Natural killer cell treated with Interleukin-12 subunit alpha and Interleukin-12 subunit beta and Interleukin-15 and Interleukin-18, amount 100 ng/mL, for 72 hours (primary cell): ENCODE measurements around the gene SYNGR3. TPM values are rescaled to one million over a fixed set of nuclear protein-coding genes. Genes with fewer than 3 reads are reported as not detected.
A peak's percentile ranks its signal among the peaks of the same experiment; 100 is the strongest.
"Not testable (repeated sequence)": the region's sequence is repeated elsewhere in the genome, so short reads cannot be mapped to it uniquely, and the experiment has no call there.

Source experiments
- ATAC-seq, 2 donors: fragments of 150-1000 bp; cut with Tn5 transposase in 1 of 2; sonication (Bioruptor Pico), chemical (Tn5 transposase) in 1 of 2; 2 replicates each; pipeline ENCODE4 v1.10.0; 2021
- DNase-seq: peaks from one replicate; pipeline ENCODE4 v3.0.0; 2022; ENCODE audit warnings: low spot score
- H3K27ac Mint-ChIP-seq, 2 donors: 1 replicate in 1 of 2; 2 replicates in 1 of 2; pipeline ENCODE4 v1.8.0; 2022; ENCODE audit warnings: mixed read lengths in 2 of 2, mild to moderate bottlenecking in 1 of 2, moderate library complexity in 1 of 2
- H3K27me3 Mint-ChIP-seq, 2 donors: 1 replicate in 1 of 2; 2 replicates in 1 of 2; pipeline ENCODE4 v1.8.0; 2022; ENCODE audit warnings: mixed read lengths in 2 of 2
- H3K36me3 Mint-ChIP-seq: one replicate; pipeline ENCODE4 v1.8.0; 2022; ENCODE audit warnings: mixed read lengths
- H3K4me1 Mint-ChIP-seq, 2 donors: 1 replicate in 1 of 2; 2 replicates in 1 of 2; pipeline ENCODE4 v1.8.0; 2022; ENCODE audit warnings: low read depth in 2 of 2, mixed read lengths in 2 of 2, mild to moderate bottlenecking in 1 of 2
- H3K4me3 Mint-ChIP-seq: one replicate; pipeline ENCODE4 v1.8.0; 2022; ENCODE audit warnings: mixed read lengths
- H3K9me3 Mint-ChIP-seq: 2 replicates; pipeline ENCODE4 v1.8.0; 2022; ENCODE audit warnings: mixed read lengths
- total RNA-seq, 2 donors: library from RNA; stranded (reverse); gene quantifications; one replicate each; pipeline ENCODE4 v1.2.3, GENCODE V29; 2022

The SYNGR3 gene
- total RNA-seq, 2 donors from 2014 or later = 21.3 to 43.6 TPM

DNA sequence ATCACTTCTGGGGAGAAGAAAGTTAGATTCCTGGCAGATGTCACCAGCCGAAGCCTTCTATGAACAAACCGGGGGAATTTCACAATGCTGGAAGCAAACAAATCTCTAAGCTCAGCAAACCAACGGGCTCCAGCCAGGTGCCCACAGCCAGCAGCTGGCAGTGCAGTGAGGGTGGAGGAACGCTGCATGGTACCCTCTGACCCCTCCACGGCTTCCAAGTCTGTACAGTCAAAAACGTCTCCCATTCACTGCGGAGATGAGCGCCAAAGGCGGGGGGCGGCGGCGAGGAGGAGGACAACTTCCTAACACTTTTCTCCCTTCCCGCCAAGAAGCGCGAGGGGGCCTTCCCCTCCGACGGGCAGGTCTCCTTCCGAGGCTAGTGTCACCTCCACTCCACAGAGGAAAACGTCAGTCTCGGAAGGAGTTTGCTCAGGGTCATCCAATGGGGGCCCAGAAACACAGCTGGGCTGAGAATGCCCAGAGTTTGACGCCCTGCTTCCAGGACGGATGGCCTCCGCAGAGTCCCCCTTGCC lies 18.9 kb downstream of the SYNGR3 start:
- no peaks in the 10 kb centered on the region for H3K36me3 Mint-ChIP-seq
- H3K4me3 Mint-ChIP-seq = peak overlapping the region; percentile 95
- DNase-seq (no peak), ATAC-seq (peak in 1 of 2 donors; percentile 6)
- peak overlapping the region; percentile 81 to 86 for H3K27ac Mint-ChIP-seq
- no peaks in the 10 kb centered on the region for H3K27me3 Mint-ChIP-seq
- no peaks in the 10 kb centered on the region for H3K9me3 Mint-ChIP-seq
- H3K4me1 Mint-ChIP-seq = peaks cover 30 to 37% of the 10 kb centered on the region in 2 donors

DNA sequence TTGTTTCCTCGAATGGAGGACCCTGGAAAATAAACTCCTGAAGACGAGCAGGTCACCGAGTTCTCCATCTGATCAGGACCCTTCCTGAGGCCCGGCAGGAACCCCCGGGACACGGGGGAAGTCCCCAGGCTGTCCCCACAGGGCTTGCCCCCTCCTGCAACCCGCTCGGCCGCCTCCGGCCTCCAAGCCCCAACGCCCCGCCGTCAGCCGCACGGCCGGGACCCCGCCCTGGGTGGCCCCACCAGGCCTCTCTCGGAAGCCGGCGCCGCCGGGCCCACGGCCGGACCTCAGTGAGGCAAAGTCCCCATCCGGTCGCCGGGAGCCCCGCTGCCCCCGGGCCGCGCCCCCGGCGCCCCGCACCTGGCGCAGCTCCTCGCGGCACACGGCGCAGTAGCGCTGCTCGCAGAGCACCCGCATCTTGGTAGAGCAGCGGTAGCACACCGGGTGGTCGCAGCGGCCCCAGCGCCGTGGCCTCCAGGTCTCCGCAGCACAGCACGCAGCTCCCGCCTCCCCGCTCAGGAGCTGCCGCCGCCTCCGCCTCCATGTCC lies 19.5 kb downstream of the SYNGR3 start:
- Mint-ChIP-seq H3K9me3 (no peaks in the 10 kb centered on the region), H3K27me3 (no peaks in the 10 kb centered on the region), H3K27ac (peak overlapping the region; percentile 81 to 86), H3K36me3 (no peaks in the 10 kb centered on the region), H3K4me3 (peak overlapping the region; percentile 95), H3K4me1 (peaks cover 30 to 37% of the 10 kb centered on the region in 2 donors)
- ATAC-seq (peak; percentile 47 to 53), DNase-seq (no peak)

- Mint-ChIP-seq H3K36me3 (no peaks in the 10 kb centered on the region), H3K4me3 (peak within 1 kb of the TSS; percentile 97), H3K4me1 (peaks cover 28 to 37% of the 10 kb centered on the region in 2 donors), H3K27ac (peak within 1 kb of the TSS; percentile 96), H3K9me3 (no peaks in the 10 kb centered on the region), H3K27me3 (no peaks in the 10 kb centered on the region)
- ATAC-seq (peak; percentile 97 to 99), DNase-seq (peak; percentile 89)
Measured at GRCh38 chr16:2009791-2010510, 20.2 kb downstream of the SYNGR3 start, which contains the start of gene ZNF598. Gene ZNF598, minus strand, starts transcription at chr16:2009821.

GRCh38 chr16:2011726-2012125 lies 22.0 kb downstream of the SYNGR3 start:
- DNase-seq, H3K36me3 Mint-ChIP-seq, ATAC-seq, H3K9me3 Mint-ChIP-seq, H3K27me3 Mint-ChIP-seq, H3K4me3 Mint-ChIP-seq, H3K27ac Mint-ChIP-seq: not testable (repeated sequence)
- H3K4me1 Mint-ChIP-seq = peaks cover 20 to 27% of the 10 kb centered on the region in 2 donors

- no peak overlapping the region for H3K27ac Mint-ChIP-seq
- H3K4me3 Mint-ChIP-seq = no peak overlapping the region
- H3K27me3 Mint-ChIP-seq = peaks cover 0 to 2% of the 10 kb centered on the region in 2 donors
- H3K9me3 Mint-ChIP-seq = no peaks in the 10 kb centered on the region
- H3K36me3 Mint-ChIP-seq = no peaks in the 10 kb centered on the region
- DNase-seq (no peak), ATAC-seq (no peak)
- peaks cover 7 to 13% of the 10 kb centered on the region in 2 donors for H3K4me1 Mint-ChIP-seq
Measured at GRCh38 chr16:2013527-2013926, 23.8 kb downstream of the SYNGR3 start.

- Mint-ChIP-seq H3K27ac (no peak overlapping the region), H3K27me3 (peaks cover 0 to 5% of the 10 kb centered on the region in 2 donors), H3K9me3 (no peaks in the 10 kb centered on the region), H3K36me3 (no peaks in the 10 kb centered on the region), H3K4me3 (no peak overlapping the region), H3K4me1 (peaks cover 1 to 3% of the 10 kb centered on the region in 2 donors)
- DNase-seq (no peak), ATAC-seq (no peak)
Measured at GRCh38 chr16:2015117-2015946, 25.6 kb downstream of the SYNGR3 start.

DNA sequence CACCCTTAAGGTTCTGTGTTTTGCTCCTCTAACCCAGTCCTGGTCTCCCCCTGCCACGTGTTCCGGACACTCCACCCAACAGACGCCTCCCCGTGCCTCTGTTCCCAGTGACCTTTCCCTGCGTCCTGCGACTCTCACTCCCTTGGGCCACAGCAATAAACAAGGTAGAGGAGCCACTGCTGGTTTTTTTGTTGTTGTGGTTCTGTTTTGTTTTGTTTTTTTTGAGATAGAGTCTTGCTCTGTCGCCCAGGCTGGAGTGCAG lies 26.1 kb downstream of the SYNGR3 start:
- no peaks in the 10 kb centered on the region for H3K36me3 Mint-ChIP-seq
- H3K27me3 Mint-ChIP-seq = peaks cover 0 to 5% of the 10 kb centered on the region in 2 donors
- H3K4me1 Mint-ChIP-seq = no peaks in the 10 kb centered on the region
- no peak overlapping the region for H3K27ac Mint-ChIP-seq
- no peak for ATAC-seq
- DNase-seq = no peak
- no peak overlapping the region for H3K4me3 Mint-ChIP-seq
- no peaks in the 10 kb centered on the region for H3K9me3 Mint-ChIP-seq

- H3K4me1 Mint-ChIP-seq = no peaks in the 10 kb centered on the region
- no peak overlapping the region for H3K27ac Mint-ChIP-seq
- no peaks in the 10 kb centered on the region for H3K36me3 Mint-ChIP-seq
- DNase-seq (no peak), ATAC-seq (peak in 1 of 2 donors; percentile 46)
- H3K4me3 Mint-ChIP-seq = no peak overlapping the region
- H3K27me3 Mint-ChIP-seq = peaks cover 0 to 5% of the 10 kb centered on the region in 2 donors
- H3K9me3 Mint-ChIP-seq = no peaks in the 10 kb centered on the region
Measured at GRCh38 chr16:2016407-2016922, 26.7 kb downstream of the SYNGR3 start.

- peaks cover 5 to 12% of the 10 kb centered on the region in 2 donors for H3K4me1 Mint-ChIP-seq
- no peak within 1 kb of the TSS for H3K4me3 Mint-ChIP-seq
- no peaks in the 10 kb centered on the region for H3K36me3 Mint-ChIP-seq
- DNase-seq (no peak), ATAC-seq (no peak)
- no peaks in the 10 kb centered on the region for H3K9me3 Mint-ChIP-seq
- no peak within 1 kb of the TSS for H3K27ac Mint-ChIP-seq
- peaks cover 0 to 8% of the 10 kb centered on the region in 2 donors for H3K27me3 Mint-ChIP-seq
Measured at GRCh38 chr16:2019518-2019920, 29.7 kb downstream of the SYNGR3 start, which contains the start of gene NPW. Gene NPW, plus strand, starts transcription at chr16:2019785.

- Mint-ChIP-seq H3K4me1 (peaks cover 5 to 12% of the 10 kb centered on the region in 2 donors), H3K27me3 (peaks cover 0 to 8% of the 10 kb centered on the region in 2 donors), H3K9me3 (no peaks in the 10 kb centered on the region), H3K36me3 (no peaks in the 10 kb centered on the region), H3K27ac (no peak overlapping the region), H3K4me3 (no peak overlapping the region)
- no peak for DNase-seq
- ATAC-seq = no peak
Measured at GRCh38 chr16:2019921-2020831, 30.4 kb downstream of the SYNGR3 start.

DNA sequence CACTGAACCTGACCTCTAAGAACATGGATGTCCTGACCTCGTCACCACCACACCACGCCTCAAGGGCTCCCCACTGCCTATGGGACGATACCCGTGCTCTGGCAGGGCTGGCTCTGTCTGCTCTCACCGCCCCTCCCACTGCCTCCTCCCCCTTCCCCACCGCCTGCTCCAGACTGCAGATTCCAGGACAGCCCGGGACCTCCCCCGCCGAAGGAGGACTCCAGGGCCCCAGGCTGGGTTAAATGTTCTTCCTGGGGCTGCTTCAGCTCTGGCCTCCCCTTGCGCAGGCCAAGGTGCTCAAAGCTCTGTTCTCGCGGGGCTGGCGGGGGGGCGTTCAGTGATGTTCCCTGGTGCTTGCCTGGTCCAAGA lies 32.9 kb downstream of the SYNGR3 start:
- H3K36me3 Mint-ChIP-seq = no peaks in the 10 kb centered on the region
- H3K9me3 Mint-ChIP-seq = no peaks in the 10 kb centered on the region
- DNase-seq = no peak
- peaks cover 0 to 8% of the 10 kb centered on the region in 2 donors for H3K27me3 Mint-ChIP-seq
- peak; percentile 2 to 53 for ATAC-seq
- peak overlapping the region; percentile 51 for H3K4me3 Mint-ChIP-seq
- H3K27ac Mint-ChIP-seq = no peak overlapping the region
- H3K4me1 Mint-ChIP-seq = peaks cover 5 to 14% of the 10 kb centered on the region in 2 donors

DNA sequence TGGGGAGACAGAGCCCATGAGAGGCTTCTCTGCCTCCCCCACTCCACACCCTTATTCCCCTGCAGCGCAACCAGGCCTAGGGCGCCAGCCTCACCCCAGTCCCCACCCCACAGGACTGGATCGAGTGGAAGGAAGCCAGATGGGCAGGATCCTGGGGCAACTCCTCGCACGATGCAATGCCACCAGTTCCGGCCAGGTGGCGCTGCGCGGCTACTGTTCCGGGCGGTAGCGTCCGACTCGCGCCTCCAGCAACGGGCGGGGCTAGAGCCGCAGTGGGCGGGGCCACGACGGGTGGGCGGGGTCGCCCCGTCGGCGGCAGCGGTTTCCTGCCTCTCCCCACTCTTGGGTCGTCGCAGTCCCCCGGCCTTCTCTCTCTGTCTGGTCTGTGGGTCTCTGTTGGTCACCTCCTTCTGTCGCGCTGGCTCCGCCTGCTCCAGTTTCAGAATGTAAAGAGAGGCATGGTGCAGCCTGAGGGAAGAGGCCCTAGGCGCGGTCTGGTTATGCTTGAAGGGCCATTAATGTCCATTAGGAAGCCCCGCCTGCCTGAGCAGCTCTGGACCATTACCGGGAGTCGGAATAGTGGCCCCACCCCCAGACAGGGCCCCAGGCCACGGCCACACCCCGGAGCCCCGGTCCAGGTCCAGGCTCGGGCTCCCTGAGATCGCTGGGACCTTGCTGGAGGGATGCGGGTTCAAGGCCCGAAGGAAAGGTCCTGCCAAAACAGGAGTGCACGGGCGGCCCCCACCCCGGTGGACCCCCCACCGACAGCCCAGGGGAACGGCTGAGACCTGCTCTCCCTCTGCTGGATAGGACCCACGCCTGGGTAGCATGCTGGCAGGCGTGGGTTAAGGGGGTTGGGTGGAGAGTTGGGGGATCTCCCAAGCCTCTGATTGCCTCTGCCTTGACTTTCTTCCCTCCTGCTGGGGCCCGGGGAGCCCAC lies 33.6 kb downstream of the SYNGR3 start:
- peaks cover 5 to 14% of the 10 kb centered on the region in 2 donors for H3K4me1 Mint-ChIP-seq
- H3K27ac Mint-ChIP-seq = no peak overlapping the region
- no peaks in the 10 kb centered on the region for H3K9me3 Mint-ChIP-seq
- no peaks in the 10 kb centered on the region for H3K36me3 Mint-ChIP-seq
- H3K27me3 Mint-ChIP-seq = peaks cover 0 to 6% of the 10 kb centered on the region in 2 donors
- H3K4me3 Mint-ChIP-seq = peak overlapping the region; percentile 51
- DNase-seq = peak; percentile 94
- ATAC-seq = peak; percentile 90 to 94
